HG03139 (cell line): ENCODE measurements around the gene LCN1.
"Not testable (repeated sequence)": the region's sequence is repeated elsewhere in the genome, so short reads cannot be mapped to it uniquely, and the experiment has no call there.

ENCODE experiments used
- ATAC-seq: cut with Tn5 transposase; IDR thresholded peaks from one replicate; pipeline ENCODE4 v1.9.1; 2021; ENCODE audit not compliant: unreplicated experiment

The LCN1 gene

DNA sequence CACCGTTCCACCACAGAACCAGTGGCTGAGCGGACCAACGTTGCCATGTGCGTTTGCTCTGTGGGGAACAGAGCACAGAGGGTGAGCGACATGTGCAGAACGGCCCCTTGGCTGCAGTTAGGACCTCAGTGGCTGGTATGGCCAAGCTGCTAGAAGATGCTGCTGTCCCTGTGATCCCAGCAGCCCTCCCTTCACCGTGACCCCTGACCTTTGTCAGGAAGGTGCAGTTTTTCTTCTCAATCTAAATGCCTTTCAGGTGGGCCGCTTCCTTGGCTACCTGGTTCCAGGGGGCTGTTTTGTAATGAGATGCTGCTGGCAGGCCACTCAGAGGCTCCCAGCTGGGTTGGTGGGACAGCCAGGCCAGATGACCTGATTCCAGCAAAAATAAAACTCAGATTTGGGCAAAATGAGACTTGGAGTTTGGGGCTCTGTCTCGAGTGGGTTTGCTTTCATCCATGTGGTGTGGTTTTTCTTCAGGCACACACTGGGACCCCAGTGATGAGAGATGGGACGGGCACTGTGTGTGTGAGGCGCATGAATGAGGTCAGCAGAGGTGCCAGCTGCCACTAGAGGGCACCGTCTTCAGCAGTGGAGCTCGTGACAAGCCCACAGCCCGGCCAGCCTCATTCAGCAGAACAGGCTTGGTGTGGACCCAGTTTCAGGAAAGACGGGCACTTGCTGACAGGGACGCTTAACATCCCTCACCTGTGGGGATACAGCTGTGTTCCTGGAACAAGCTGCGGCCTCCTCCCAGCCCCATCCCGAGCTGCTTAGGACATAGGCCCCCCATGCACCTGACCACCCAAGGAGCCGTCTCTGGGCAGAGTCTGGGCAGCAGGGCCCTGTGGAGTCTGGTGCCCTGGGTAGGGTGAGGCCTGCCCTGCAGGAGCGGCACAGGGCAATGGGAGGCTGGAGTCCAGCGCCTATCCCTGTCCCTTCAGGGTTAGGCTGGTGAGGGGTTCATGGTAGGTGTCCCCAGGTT is 16.7 kb upstream of the LCN1 start:
- ATAC-seq = no peak

DNA sequence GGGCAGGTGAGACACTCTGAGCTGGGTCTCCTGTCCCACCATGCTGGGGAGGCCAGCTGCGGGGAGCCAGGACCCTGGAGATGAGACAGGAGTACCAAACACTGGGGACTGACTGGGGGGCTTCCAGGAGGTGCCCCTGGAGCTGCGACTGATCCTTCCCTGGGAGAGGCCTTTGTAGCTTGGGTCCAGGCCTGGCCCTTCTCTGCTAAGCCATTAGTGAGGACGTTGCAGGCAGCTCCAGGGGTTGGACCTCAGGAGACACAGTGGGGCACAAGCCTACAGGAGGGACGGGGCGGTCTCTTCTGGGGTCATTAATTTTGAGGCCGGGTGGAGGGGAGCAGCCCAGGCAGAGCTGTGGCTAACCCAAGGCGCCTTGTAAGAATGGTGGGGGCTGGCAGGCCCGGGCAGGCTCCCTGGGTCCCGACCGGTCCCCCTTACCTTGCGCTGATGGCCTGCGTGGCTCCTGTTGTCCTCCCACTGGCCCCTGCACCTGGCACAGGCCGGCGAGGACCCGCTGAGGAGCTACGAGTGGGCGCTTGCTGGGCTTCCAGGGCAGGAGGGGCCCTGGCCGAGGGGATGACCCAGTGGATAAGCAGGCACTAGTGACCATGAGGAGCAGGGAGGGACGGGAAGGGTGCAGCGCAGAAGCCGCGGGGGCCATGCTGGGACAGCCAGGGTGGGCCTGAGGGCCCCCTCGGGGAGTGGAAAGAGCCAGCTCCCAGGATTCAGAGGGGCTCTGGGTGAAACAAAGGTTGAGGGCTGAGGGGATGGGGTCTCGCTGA is 15.6 kb upstream of the LCN1 start:
- no peak for ATAC-seq

- ATAC-seq = no peak
Measured at GRCh38 chr9:135506327-135507103, 14.7 kb upstream of the LCN1 start.

GRCh38 chr9:135507104-135508035 is 13.9 kb upstream of the LCN1 start:
- no peak for ATAC-seq

DNA sequence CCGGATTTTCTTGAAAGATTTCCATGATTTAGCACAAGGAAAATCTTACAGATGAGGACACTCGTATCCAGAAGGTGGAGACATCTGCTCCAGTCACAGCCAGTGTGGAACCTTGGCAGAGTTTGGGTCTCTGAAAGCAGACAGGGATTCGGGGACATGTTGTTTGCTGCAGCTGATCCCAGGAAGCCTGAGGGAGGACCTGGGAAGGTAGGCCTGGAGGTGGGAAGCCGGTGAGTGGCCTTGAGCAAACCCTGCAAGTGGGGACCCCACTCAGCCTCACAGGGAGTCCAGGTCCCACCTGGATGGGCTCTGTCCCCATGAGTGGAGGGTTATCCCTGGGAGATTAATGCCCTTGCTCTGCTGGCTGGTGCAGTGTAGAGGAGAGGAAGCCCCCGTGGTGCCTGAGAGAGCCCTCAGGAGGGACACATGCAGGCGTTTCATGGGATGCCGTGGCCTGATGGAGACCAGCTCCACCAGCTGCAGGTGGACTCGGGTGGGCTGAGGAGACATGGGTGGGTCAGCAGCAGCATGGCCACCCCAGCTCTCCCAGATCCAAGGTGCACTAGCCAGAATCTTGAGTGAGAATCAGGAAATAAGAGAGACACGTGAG is 12.9 kb upstream of the LCN1 start:
- no peak for ATAC-seq

DNA sequence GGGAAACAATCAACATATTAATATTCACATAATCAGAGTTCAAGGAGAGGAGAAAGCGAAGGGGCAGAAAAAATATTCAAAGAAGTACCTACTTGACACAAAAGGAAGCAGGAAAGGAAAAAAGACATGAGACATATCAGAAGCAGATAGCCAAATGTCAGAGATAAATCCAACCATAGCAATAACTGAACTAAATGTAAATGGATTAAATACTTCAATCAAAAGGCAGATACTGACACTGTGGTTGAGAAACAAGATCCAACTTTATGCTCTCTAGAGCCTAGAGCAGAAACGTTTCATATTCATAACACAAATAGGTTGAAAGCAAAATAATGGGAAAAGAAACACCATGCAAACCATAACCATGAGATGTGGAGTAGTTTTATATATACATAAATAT is 11.8 kb upstream of the LCN1 start:
- ATAC-seq = no peak

- ATAC-seq = no peak
Measured at GRCh38 chr9:135512241-135512603, 9.0 kb upstream of the LCN1 start.

- no peak for ATAC-seq
Measured at GRCh38 chr9:135512904-135513303, 8.3 kb upstream of the LCN1 start.

DNA sequence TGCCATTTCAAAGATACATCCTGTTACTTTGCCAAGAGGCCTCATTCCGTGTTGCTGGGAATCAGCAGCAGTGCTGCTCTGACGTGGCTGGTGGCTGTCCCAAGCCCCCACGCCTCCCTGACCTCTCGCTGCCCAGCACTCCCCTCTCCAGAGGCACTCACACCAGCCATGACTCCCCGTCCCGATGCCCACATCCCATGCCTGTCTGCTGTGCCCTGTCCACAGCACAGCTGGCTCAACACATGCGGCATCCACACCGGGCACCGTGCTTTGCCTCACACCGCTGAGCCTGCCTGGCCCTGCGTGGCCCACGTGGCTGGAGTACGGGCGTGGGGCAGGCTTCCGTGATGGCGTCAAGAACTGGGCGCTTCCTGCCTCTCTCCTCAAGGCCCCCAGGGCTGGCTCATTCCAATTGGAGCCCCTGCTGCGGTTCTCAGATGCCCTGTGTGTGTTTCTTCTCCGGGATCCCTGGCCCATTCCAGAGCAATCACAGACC is 7.8 kb upstream of the LCN1 start:
- no peak for ATAC-seq

GRCh38 chr9:135513906-135514305 is 7.3 kb upstream of the LCN1 start:
- not testable (repeated sequence) for ATAC-seq

DNA sequence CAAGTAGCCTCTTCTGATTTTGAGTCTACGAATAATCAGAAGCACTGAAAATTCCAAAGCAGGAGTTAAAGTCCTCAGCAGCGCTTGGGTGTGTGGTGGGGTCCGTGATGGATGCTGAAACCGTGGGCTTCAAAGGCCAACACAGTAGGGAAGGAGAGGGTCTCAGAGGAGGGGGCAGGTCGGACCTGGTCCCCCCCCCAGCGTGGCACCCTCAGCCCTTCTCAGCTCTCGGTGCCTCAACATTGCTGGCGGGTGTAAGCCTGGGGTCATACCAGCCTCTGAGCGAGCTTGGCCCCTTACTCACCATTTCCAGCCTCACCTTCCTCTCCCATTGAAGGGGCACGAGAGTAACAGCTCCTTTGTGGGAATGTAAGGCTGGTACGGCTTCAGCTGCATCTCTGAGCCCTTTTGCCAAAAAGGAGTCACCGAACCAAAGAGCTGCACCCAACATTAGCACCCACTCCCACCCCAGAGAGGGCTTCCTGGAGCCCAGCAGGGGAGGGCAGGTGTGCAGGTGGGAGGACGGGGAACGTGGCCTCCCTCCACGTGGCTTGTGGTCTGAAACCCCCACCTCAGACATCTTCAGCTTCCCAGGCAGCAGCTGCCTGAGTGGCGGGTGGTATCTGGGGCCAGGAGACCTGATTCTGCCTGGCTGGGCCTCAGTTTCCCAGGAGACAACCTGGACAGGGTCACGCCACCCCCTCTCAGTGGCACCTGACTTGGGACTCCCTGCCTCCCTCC is 6.7 kb upstream of the LCN1 start:
- no peak for ATAC-seq

GRCh38 chr9:135515083-135515951 is 5.9 kb upstream of the LCN1 start:
- ATAC-seq = no peak

GRCh38 chr9:135516132-135516860 is 4.9 kb upstream of the LCN1 start:
- ATAC-seq = no peak

- ATAC-seq = no peak
Measured at GRCh38 chr9:135517407-135517822, 3.8 kb upstream of the LCN1 start.

- no peak for ATAC-seq
Measured at GRCh38 chr9:135519179-135519971, 1.9 kb upstream of the LCN1 start.

DNA sequence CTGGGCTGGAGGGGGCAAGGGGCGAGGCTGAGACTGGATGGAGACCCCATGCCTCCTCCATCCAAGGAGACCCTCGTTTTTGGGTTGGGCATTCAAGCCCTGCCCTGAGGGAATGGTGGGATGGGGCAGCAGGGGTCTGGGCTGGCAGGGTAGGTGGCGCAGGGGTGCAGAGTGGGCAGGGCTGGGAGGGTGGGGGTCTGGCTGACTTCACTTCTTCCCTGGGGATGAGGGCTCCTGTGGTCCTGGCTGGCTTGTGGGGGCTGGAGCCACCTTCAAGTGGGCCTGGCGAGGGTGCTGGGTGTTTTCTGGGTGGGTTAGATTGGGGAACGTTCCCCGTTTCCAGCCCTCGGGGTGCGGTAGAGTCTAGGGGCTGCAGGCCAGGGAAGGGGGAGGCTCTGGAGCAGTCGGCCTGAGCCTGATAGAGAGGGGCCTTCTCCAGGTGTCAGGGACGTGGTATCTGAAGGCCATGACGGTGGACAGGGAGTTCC is 412 bp downstream of the LCN1 start:
- no peak for ATAC-seq
